HepG2 (cell line): ENCODE results near the gene LUC7L2. TPM values are rescaled to one million over a fixed set of nuclear protein-coding genes. Genes with fewer than 3 reads are reported as not detected.

Experiments used
- ATM ChIP-seq: fragments of 450-650 bp; IDR thresholded peaks from 2 replicates; pipeline ENCODE4 v1.7.1; 2017; ENCODE audit warnings: mild to moderate bottlenecking, borderline replicate concordance
- GATAD2A ChIP-seq: IDR thresholded peaks from 2 replicates; pipeline ENCODE4 v1.6.1; 2016
- PAF1 ChIP-seq: IDR thresholded peaks from 2 replicates; pipeline ENCODE4 v1.6.1; 2016; ENCODE audit warnings: missing genetic modification reagents, missing compliant biosample characterization
- REL ChIP-seq: sonication (generic); formaldehyde crosslinking; conservative IDR thresholded peaks from 2 replicates; pipeline ENCODE4 v1.8.0; 2022; ENCODE audit warnings: mild to moderate bottlenecking, missing genetic modification reagents, moderate library complexity
- SIN3A ChIP-seq: IDR thresholded peaks from 2 replicates; pipeline ENCODE4 v1.6.1; 2011; ENCODE audit warnings: low read depth, mild to moderate bottlenecking, control low read depth, low read length, borderline replicate concordance
- SOX13 ChIP-seq, 3 experiments: fragments of 450-650 bp in 1 of 3; sonication (generic) in 1 of 3; formaldehyde crosslinking in 1 of 3; IDR thresholded peaks in 2 of 3; conservative IDR thresholded peaks in 1 of 3; 2 replicates each; pipeline versions ENCODE4 v1.5.0 to v1.6.1; 2016 to 2020; ENCODE audit warnings: antibody characterized with exemption in 1 of 3, mild to moderate bottlenecking in 1 of 3, missing compliant biosample characterization in 1 of 3, missing genetic modification reagents in 1 of 3, moderate library complexity in 1 of 3
- TAF1 ChIP-seq: sonication (generic); formaldehyde crosslinking; IDR thresholded peaks from 2 replicates; pipeline ENCODE4 v1.4.0; 2020; ENCODE audit warnings: missing genetic modification reagents
- ZFP82 ChIP-seq: sonication (generic); formaldehyde crosslinking; IDR thresholded peaks from 2 replicates; pipeline ENCODE4 v1.5.1; 2020; ENCODE audit warnings: mild to moderate bottlenecking, missing genetic modification reagents, borderline replicate concordance
- ZNF563 ChIP-seq: sonication (generic); formaldehyde crosslinking; IDR thresholded peaks from 2 replicates; pipeline ENCODE4 v1.8.0; 2022; ENCODE audit warnings: mild to moderate bottlenecking, moderate library complexity, missing genetic modification reagents
- ZNF720 ChIP-seq: sonication (generic); formaldehyde crosslinking; IDR thresholded peaks from 2 replicates; pipeline ENCODE4 v1.4.0; 2020; ENCODE audit warnings: missing genetic modification reagents
- ZNF841 ChIP-seq: sonication (generic); formaldehyde crosslinking; IDR thresholded peaks from 2 replicates; pipeline ENCODE4 v1.8.1; 2023; ENCODE audit warnings: missing genetic modification reagents, borderline replicate concordance
- ZSCAN12 ChIP-seq: sonication (generic); formaldehyde crosslinking; IDR thresholded peaks from 2 replicates; pipeline ENCODE4 v1.9.0; 2021; ENCODE audit warnings: mild to moderate bottlenecking, missing genetic modification reagents
- polyA plus RNA-seq, 8 experiments: library from polyadenylated mRNA; depleted of rRNA in 3 of 8; stranded (reverse) in 7 of 8; unstranded in 1 of 8; fragments of >200 nt; fragmentation: Illumina TruSeq in 4 of 8; extraction: Trizol in 4 of 8; gene quantifications; 2 replicates each; pipeline versions ENCODE4 v1.2.1 to v1.2.3, GENCODE V29; 2011 to 2016; ENCODE audit warnings: low read depth in 4 of 8, missing spikeins in 1 of 8, mixed read lengths in 1 of 8; ENCODE audit not compliant: insufficient read depth in 1 of 8
- total RNA-seq, 5 experiments: library from RNA; depleted of rRNA; stranded (reverse); fragments of >200 nt; fragmentation: Illumina TruSeq; extraction: Trizol; gene quantifications; 2 replicates each; pipeline ENCODE4 v1.2.3, GENCODE V29; 2016; ENCODE audit warnings: low read depth in 1 of 5
- TF ChIP-seq, protein P1 (sequence below): sonication (generic); formaldehyde crosslinking; IDR thresholded peaks from 2 replicates; pipeline ENCODE4 v1.4.0; 2020; ENCODE audit warnings: mild to moderate bottlenecking, missing genetic modification reagents
- TF ChIP-seq, protein P2 (sequence below): sonication (generic); formaldehyde crosslinking; IDR thresholded peaks from 2 replicates; pipeline ENCODE4 v1.4.0; 2020; ENCODE audit warnings: mild to moderate bottlenecking, missing genetic modification reagents, borderline replicate concordance
- TF ChIP-seq, protein P3 (sequence below): sonication (generic); formaldehyde crosslinking; IDR thresholded peaks from 2 replicates; pipeline ENCODE4 v1.5.0; 2020; ENCODE audit warnings: missing genetic modification reagents, mild to moderate bottlenecking, borderline replicate concordance

LUC7L2 gene
- total and polyA plus RNA-seq, 2 of the 13 experiments (the other 11 are each of a cell fraction or from before 2014, with no cell fraction given): 17.9 to 50.7 TPM

DNA sequence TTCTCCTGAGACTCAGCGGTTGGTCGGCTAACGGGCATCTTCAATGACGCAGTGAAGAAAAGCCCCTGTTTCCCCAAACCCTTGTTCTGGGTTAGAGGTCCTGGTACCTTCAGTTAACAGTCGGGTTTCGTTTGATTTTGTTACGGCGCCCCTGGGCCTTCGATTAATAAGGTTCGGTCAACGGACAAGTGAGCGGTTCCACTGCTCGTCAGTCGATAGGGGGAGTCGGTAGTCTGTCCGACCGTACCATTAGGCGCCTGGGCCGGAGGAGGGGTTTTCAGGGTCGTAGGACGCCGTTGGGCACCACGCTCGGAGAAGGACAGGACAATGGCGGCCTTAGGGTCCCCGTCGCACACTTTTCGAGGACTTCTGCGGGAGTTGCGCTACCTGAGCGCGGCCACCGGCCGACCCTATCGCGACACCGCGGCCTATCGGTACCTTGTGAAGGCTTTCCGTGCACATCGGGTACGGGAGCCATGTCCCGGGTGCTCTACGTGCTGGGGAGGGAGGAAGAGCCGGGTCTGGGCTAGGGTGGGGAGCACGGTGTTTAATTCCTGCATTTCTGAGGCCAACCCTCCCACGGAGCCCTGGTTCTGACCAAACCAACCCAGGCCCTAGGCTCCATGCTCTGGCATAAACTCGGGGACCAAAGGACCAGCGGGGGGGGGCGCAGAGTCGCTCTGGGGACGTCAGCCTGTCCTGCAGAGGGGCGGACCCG lies 18.5 kb upstream of the LUC7L2 start, which contains the start of gene FMC1 (continued):
- TF ChIP-seq, protein P1, sequence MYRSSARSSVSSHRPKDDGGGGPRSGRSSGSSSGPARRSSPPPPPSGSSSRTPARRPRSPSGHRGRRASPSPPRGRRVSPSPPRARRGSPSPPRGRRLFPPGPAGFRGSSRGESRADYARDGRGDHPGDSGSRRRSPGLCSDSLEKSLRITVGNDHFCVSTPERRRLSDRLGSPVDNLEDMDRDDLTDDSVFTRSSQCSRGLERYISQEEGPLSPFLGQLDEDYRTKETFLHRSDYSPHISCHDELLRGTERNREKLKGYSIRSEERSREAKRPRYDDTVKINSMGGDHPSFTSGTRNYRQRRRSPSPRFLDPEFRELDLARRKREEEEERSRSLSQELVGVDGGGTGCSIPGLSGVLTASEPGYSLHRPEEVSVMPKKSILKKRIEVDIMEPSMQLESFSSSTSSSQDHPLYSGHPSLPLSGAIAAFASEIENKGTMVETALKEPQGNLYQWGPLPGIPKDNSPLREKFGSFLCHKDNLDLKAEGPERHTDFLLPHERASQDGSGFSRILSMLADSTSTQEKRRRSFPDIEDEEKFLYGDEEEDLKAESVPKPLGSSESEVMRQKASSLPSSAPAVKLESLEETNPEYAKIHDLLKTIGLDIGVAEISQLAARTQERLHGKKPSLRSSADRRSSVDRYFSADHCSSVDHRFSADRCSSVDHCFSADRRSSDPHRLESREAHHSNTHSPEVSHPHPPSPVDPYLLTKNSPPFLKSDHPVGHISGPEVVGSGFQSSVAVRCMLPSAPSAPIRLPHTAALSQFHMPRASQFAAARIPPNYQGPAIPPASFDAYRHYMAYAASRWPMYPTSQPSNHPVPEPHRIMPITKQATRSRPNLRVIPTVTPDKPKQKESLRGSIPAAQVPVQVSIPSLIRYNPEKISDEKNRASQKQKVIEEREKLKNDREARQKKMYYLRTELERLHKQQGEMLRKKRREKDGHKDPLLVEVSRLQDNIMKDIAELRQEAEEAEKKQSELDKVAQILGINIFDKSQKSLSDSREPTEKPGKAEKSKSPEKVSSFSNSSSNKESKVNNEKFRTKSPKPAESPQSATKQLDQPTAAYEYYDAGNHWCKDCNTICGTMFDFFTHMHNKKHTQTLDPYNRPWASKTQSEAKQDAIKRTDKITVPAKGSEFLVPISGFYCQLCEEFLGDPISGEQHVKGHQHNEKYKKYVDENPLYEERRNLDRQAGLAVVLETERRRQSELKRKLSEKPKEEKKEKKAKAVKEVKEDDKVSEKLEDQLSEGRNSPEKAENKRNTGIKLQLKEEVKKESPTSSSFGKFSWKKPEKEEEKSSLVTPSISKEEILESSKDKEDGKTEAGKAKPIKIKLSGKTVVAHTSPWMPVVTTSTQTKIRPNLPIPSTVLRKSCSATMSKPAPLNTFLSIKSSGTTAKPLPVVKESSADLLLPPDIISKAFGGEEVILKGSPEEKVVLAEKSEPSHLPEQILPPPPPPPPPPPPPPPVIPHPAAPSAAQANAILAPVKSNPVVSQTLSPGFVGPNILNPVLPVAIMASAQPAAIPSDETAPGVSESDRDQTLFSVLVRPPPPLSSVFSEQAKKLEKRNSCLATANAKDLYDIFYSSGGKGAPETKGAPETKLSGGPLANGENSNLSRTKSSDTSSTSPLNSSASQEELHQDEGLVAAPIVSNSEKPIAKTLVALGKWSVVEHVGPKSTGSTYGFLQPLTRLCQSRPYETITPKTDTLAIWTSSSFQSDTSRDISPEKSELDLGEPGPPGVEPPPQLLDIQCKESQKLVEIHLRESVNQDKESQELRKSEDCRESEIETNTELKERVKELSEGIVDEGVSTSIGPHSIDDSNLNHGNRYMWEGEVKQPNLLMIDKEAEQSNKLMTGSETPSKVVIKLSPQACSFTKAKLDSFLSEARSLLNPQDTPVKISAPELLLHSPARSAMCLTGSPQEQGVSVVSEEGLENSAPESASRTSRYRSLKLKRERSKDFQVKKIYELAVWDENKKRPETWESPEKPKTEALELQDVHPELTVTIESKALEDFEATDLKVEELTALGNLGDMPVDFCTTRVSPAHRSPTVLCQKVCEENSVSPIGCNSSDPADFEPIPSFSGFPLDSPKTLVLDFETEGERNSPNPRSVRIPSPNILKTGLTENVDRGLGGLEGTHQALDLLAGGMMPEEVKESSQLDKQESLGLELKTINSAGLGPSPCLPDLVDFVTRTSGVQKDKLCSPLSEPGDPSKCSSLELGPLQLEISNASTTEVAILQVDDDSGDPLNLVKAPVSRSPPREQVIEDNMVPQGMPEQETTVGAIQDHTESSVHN (CRISPR knock-in tag): no peak
- peak; percentile 59; the same call in 1 of the 2 replicates for TF ChIP-seq SIN3A
- TF ChIP-seq, protein P2, sequence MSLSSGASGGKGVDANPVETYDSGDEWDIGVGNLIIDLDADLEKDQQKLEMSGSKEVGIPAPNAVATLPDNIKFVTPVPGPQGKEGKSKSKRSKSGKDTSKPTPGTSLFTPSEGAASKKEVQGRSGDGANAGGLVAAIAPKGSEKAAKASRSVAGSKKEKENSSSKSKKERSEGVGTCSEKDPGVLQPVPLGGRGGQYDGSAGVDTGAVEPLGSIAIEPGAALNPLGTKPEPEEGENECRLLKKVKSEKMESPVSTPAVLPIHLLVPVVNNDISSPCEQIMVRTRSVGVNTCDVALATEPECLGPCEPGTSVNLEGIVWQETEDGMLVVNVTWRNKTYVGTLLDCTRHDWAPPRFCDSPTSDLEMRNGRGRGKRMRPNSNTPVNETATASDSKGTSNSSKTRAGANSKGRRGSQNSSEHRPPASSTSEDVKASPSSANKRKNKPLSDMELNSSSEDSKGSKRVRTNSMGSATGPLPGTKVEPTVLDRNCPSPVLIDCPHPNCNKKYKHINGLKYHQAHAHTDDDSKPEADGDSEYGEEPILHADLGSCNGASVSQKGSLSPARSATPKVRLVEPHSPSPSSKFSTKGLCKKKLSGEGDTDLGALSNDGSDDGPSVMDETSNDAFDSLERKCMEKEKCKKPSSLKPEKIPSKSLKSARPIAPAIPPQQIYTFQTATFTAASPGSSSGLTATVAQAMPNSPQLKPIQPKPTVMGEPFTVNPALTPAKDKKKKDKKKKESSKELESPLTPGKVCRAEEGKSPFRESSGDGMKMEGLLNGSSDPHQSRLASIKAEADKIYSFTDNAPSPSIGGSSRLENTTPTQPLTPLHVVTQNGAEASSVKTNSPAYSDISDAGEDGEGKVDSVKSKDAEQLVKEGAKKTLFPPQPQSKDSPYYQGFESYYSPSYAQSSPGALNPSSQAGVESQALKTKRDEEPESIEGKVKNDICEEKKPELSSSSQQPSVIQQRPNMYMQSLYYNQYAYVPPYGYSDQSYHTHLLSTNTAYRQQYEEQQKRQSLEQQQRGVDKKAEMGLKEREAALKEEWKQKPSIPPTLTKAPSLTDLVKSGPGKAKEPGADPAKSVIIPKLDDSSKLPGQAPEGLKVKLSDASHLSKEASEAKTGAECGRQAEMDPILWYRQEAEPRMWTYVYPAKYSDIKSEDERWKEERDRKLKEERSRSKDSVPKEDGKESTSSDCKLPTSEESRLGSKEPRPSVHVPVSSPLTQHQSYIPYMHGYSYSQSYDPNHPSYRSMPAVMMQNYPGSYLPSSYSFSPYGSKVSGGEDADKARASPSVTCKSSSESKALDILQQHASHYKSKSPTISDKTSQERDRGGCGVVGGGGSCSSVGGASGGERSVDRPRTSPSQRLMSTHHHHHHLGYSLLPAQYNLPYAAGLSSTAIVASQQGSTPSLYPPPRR (CRISPR knock-in tag): peak; percentile 48; the same call in 1 of the 2 replicates
- TF ChIP-seq TAF1: peak; percentile 90
- TF ChIP-seq SOX13 (IDR thresholded peaks at IDR 0.05): no peak
- TF ChIP-seq SOX13 (CRISPR knock-in tag; conservative IDR thresholded peaks at IDR 0.05 in 1 of 2, IDR thresholded peaks at IDR 0.05 in 1 of 2): no peak
- TF ChIP-seq, protein P3, sequence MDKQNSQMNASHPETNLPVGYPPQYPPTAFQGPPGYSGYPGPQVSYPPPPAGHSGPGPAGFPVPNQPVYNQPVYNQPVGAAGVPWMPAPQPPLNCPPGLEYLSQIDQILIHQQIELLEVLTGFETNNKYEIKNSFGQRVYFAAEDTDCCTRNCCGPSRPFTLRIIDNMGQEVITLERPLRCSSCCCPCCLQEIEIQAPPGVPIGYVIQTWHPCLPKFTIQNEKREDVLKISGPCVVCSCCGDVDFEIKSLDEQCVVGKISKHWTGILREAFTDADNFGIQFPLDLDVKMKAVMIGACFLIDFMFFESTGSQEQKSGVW (CRISPR knock-in tag): no peak
- no peak for TF ChIP-seq REL (CRISPR knock-in tag)
- no peak; the same call in 1 of the 2 replicates for TF ChIP-seq GATAD2A
- no peak for TF ChIP-seq ZFP82 (CRISPR knock-in tag)
- no peak; the same call in 1 of the 2 replicates for TF ChIP-seq ZNF563 (CRISPR knock-in tag)
- TF ChIP-seq PAF1 (CRISPR knock-in tag): no peak
- no peak for TF ChIP-seq ZNF720 (CRISPR knock-in tag)
- 0 out of 2 replicates have a peak, but pooled peaks have one; percentile 33 for TF ChIP-seq ZSCAN12 (CRISPR knock-in tag)
- no peak for TF ChIP-seq ATM
- TF ChIP-seq ZNF841: no peak
